ENCODE measurements around the gene SRF.

GRCh38 chr6:43188426-43188825, 17.4 kb downstream of the SRF start:
- no peak for TF ChIP-seq CTCF (IDR thresholded peaks at IDR 0.05)
- no peak for TF ChIP-seq POLR2A (IDR thresholded peaks at IDR 0.05; ENCODE audit: low read depth)
- no peak for TF ChIP-seq EP300 (IDR thresholded peaks at IDR 0.05)
- TF ChIP-seq POLR2AphosphoS5 (IDR thresholded peaks at IDR 0.05), result no peak
